ENCODE results near the gene TEDDM1. TPM values are rescaled to one million over a fixed set of nuclear protein-coding genes. Genes with fewer than 3 reads are reported as not detected.

The TEDDM1 gene
- polyA plus RNA-seq, 1 of the 3 experiments (the other 2 are of a cell fraction) = not detected

- ChIA-PET POLR2A (interaction anchor here (0.6 to 3.7 kb wide), 11 partner anchors 13 to 252 kb away, joined by 3 to 31 read pairs (median 4); no protein-coding TSS in a partner anchor), CTCF (interaction anchor here (0.6 to 12.2 kb wide), 6 partner anchors 11 to 734 kb away, joined by 3 to 350 read pairs (median 4); no protein-coding TSS in a partner anchor)
- Histone ChIP-seq H3K9me3 (no peaks in the 10 kb centered on the region), H3K4me2 (peak overlapping the region; percentile 95), H3K27me3 (ENCODE audit: insufficient read depth) (no peaks in the 10 kb centered on the region), H3K79me2 (ENCODE audit: insufficient read depth) (peaks cover 40% of the 10 kb centered on the region), H3K4me3 (ENCODE audit: low read depth in 2 of 2, low read length in 1 of 2) (peak overlapping the region; percentile 95 to 99), H3F3A (replicated peaks; ENCODE audit: insufficient read depth) (no peaks in the 10 kb centered on the region), H3K4me1 (ENCODE audit: control insufficient read depth in 1 of 2, insufficient read depth in 2 of 2, low read depth in 1 of 2, low read length in 1 of 2) (peaks cover 3 to 11% of the 10 kb centered on the region in 2 experiments; a peak in 3 of 4 replicates), H3K9ac (peak overlapping the region; percentile 97), H4K20me1 (ENCODE audit: insufficient read depth) (peaks cover 31% of the 10 kb centered on the region), H3K27ac (ENCODE audit: low read depth in 2 of 2, low read length in 1 of 2) (peak overlapping the region; percentile 84 to 92), H3K9me2 (no peaks in the 10 kb centered on the region), H3K36me3 (replicated peaks in 1 of 2; ENCODE audit: control insufficient read depth in 1 of 2, insufficient read depth in 2 of 2, low read length in 1 of 2) (peaks cover 13 to 15% of the 10 kb centered on the region in 2 experiments), H2AFZ (ENCODE audit: low read depth) (peak overlapping the region; percentile 93)
- TF ChIP-seq REST (IDR thresholded peaks at IDR 0.05; ENCODE audit: low read depth, low read length) (0 out of 2 replicates have a peak, but pooled peaks have one; percentile 1), NFIC (IDR thresholded peaks at IDR 0.05; ENCODE audit: borderline replicate concordance) (no peak)
- 44% methylated on average over 21 of the region's 47 CpGs for WGBS (ENCODE audit: low lambda C conversion rate)
- DNase-seq = no peak
These were observed 8.1 kb downstream of the TEDDM1 start for GRCh38 chr1:182392050-182393028.

GRCh38 chr1:182391362-182392049, 9.0 kb downstream of the TEDDM1 start, which contains the start of gene GLUL:
Gene GLUL, minus strand, starts transcription at chr1:182391790. Its CDS starts 3,053 bp downstream, at chr1:182388737.
- Histone ChIP-seq H3F3A (replicated peaks; ENCODE audit: insufficient read depth) (no peaks in the 10 kb centered on the region), H3K4me1 (ENCODE audit: control insufficient read depth in 1 of 2, insufficient read depth in 2 of 2, low read depth in 1 of 2, low read length in 1 of 2) (peaks cover 0 to 11% of the 10 kb centered on the region in 2 experiments; a peak in 3 of 4 replicates), H3K27me3 (ENCODE audit: insufficient read depth) (no peaks in the 10 kb centered on the region), H3K27ac (ENCODE audit: low read depth in 2 of 2, low read length in 1 of 2) (peak within 1 kb of the TSS; percentile 84 to 95), H4K20me1 (ENCODE audit: insufficient read depth) (peaks cover 31% of the 10 kb centered on the region), H3K36me3 (replicated peaks in 1 of 2; ENCODE audit: control insufficient read depth in 1 of 2, insufficient read depth in 2 of 2, low read length in 1 of 2) (peaks cover 20 to 23% of the 10 kb centered on the region in 2 experiments), H3K9me2 (no peaks in the 10 kb centered on the region), H3K9me3 (no peaks in the 10 kb centered on the region), H3K79me2 (ENCODE audit: insufficient read depth) (peaks cover 44% of the 10 kb centered on the region), H2AFZ (ENCODE audit: low read depth) (peak within 1 kb of the TSS; percentile 93), H3K4me3 (ENCODE audit: low read depth in 2 of 2, low read length in 1 of 2) (peak within 1 kb of the TSS; percentile 95 to 99), H3K4me2 (peak within 1 kb of the TSS; percentile 95), H3K9ac (peak within 1 kb of the TSS; percentile 97)
- ChIA-PET CTCF (interaction anchor here (0.8 to 12.2 kb wide), 5 partner anchors 10 to 306 kb away, joined by 3 to 350 read pairs (median 4); no protein-coding TSS in a partner anchor), POLR2A (interaction anchor here (0.6 to 3.7 kb wide), 11 partner anchors 13 to 251 kb away, joined by 3 to 31 read pairs (median 4); no protein-coding TSS in a partner anchor)
- peak; percentile 98 for DNase-seq
- WGBS (ENCODE audit: low lambda C conversion rate) = under 1% methylated on average over 35 of the region's 70 CpGs
- peak; percentile 35; the same call in 1 of the 2 replicates for TF ChIP-seq USF2 (IDR thresholded peaks at IDR 0.05; ENCODE audit: borderline replicate concordance, low read depth, low read length)
- TF ChIP-seq SIN3A (IDR thresholded peaks at IDR 0.05; ENCODE audit: borderline replicate concordance, low read depth, low read length) = peak; percentile 73; the same call in 1 of the 2 replicates
- TF ChIP-seq JUND (IDR thresholded peaks at IDR 0.05) = no peak
- no peak for TF ChIP-seq NRF1 (IDR thresholded peaks at IDR 0.05; ENCODE audit: low read depth, low read length)
- peak; percentile 62; the same call in 1 of the 2 replicates for TF ChIP-seq MAX (IDR thresholded peaks at IDR 0.05; ENCODE audit: low read depth)
- TF ChIP-seq CTCF (IDR thresholded peaks at IDR 0.05) = no peak
- no peak for TF ChIP-seq RCOR1 (IDR thresholded peaks at IDR 0.05; ENCODE audit: low read length)
- no peak for TF ChIP-seq EP300 (IDR thresholded peaks at IDR 0.05; ENCODE audit: borderline replicate concordance in 1 of 2, low read depth in 1 of 2, low read length in 1 of 2)
- no peak for TF ChIP-seq FOXJ3 (CRISPR knock-in tag; IDR thresholded peaks at IDR 0.05)
